Fibroblast of lung (primary cell): Measurements from ENCODE around the gene STX3. TPM values are rescaled to one million over a fixed set of nuclear protein-coding genes. Genes with fewer than 3 reads are reported as not detected.
A peak's percentile ranks its signal among the peaks of the same experiment; 100 is the strongest.
"Not testable (repeated sequence)": the region's sequence is repeated elsewhere in the genome, so short reads cannot be mapped to it uniquely, and the experiment has no call there.

Experiments used
- DNase-seq, 2 donors: peaks; one replicate each; pipeline versions ENCODE4 v3.0.0 to v3.0.0-alpha.2; 2010; ENCODE audit warnings: low read depth in 2 of 2
- H2AFZ ChIP-seq: 2 replicates; pipeline ENCODE4 v1.5.1; 2012; ENCODE audit warnings: low read length, control low read depth, inconsistent platforms
- H3K27ac ChIP-seq: 2 replicates; pipeline ENCODE4 v1.5.1; 2011; ENCODE audit warnings: low read length, control low read depth; ENCODE audit not compliant: insufficient read depth
- H3K27me3 ChIP-seq: 2 replicates; pipeline ENCODE4 v1.5.1; 2011; ENCODE audit warnings: mild to moderate bottlenecking, low read length; ENCODE audit not compliant: control insufficient read depth, insufficient read depth
- H3K36me3 ChIP-seq: 2 replicates; pipeline ENCODE4 v1.5.1; 2011; ENCODE audit warnings: low read length; ENCODE audit not compliant: control insufficient read depth, insufficient read depth
- H3K4me1 ChIP-seq: 2 replicates; pipeline ENCODE4 v1.5.1; 2011; ENCODE audit warnings: low read length; ENCODE audit not compliant: control insufficient read depth, insufficient read depth; ENCODE audit errors: extremely low read depth
- H3K4me2 ChIP-seq: 2 replicates; pipeline ENCODE4 v1.5.1; 2011; ENCODE audit warnings: low read length, control low read depth; ENCODE audit not compliant: insufficient read depth; ENCODE audit errors: extremely low read depth
- H3K4me3 ChIP-seq, 4 experiments: fragments of 200-600 bp in 1 of 4; sonication (generic) in 1 of 4; replicated peaks in 1 of 4; 2 replicates each; pipeline ENCODE4 v1.5.1; 2011 to 2016; ENCODE audit warnings: low read length in 4 of 4, low read depth in 3 of 4, mild to moderate bottlenecking in 3 of 4, control low read depth in 2 of 4, inconsistent platforms in 1 of 4, mixed read lengths in 1 of 4; ENCODE audit not compliant: insufficient read depth in 1 of 4; ENCODE audit errors: control extremely low read depth in 1 of 4
- H3K79me2 ChIP-seq: 2 replicates; pipeline ENCODE4 v1.5.1; 2012; ENCODE audit warnings: mild to moderate bottlenecking, low read length, inconsistent platforms; ENCODE audit not compliant: control insufficient read depth, insufficient read depth
- H3K9ac ChIP-seq: 2 replicates; pipeline ENCODE4 v1.5.1; 2011; ENCODE audit warnings: mild to moderate bottlenecking, low read length, control low read depth; ENCODE audit not compliant: insufficient read depth
- H3K9me3 ChIP-seq: 2 replicates; pipeline ENCODE4 v1.5.1; 2012; ENCODE audit warnings: low read depth, low read length; ENCODE audit not compliant: control insufficient read depth, insufficient read depth
- H4K20me1 ChIP-seq: 2 replicates; pipeline ENCODE4 v1.5.1; 2011; ENCODE audit warnings: low read length; ENCODE audit not compliant: control insufficient read depth, insufficient read depth; ENCODE audit errors: extremely low read depth
- CTCF ChIP-seq, 2 donors: IDR thresholded peaks in 1 of 2; conservative IDR thresholded peaks in 1 of 2; 1 replicate in 1 of 2; 2 replicates in 1 of 2; pipeline ENCODE4 v1.5.1; 2011 to 2012; ENCODE audit warnings: low read length in 2 of 2, control low read depth in 1 of 2, inconsistent platforms in 1 of 2, low read depth in 1 of 2, mild to moderate bottlenecking in 1 of 2
- EZH2 ChIP-seq: IDR thresholded peaks from 2 replicates; pipeline ENCODE4 v1.5.1; 2012; ENCODE audit warnings: low read length, control low read depth, mild to moderate bottlenecking; ENCODE audit errors: missing control alignments
- polyA plus RNA-seq, 2 donors: library from polyadenylated mRNA; depleted of rRNA in 1 of 2; stranded (reverse) in 1 of 2; unstranded in 1 of 2; fragments of >200 nt; gene quantifications; 2 replicates each; pipeline ENCODE4 v1.2.1, GENCODE V29; 2011 to 2012; ENCODE audit warnings: missing spikeins in 1 of 2
- total RNA-seq: library from RNA; depleted of rRNA; stranded (reverse); fragments of >200 nt; gene quantifications from 2 replicates; pipeline ENCODE4 v1.2.1, GENCODE V29; 2014

Gene STX3
- total and polyA plus RNA-seq, 2 donors (not counting 1 experiment from before 2014, with no cell fraction given) = 19.0 to 21.9 TPM

GRCh38 chr11:59813364-59813763 lies 58.2 kb downstream of the STX3 start:
- H3K4me3 ChIP-seq = no peak overlapping the region
- H3K9me3 ChIP-seq = no peaks in the 10 kb centered on the region
- DNase-seq = no peak
- peaks cover 2% of the 10 kb centered on the region for H3K36me3 ChIP-seq
- H4K20me1 ChIP-seq = no peaks in the 10 kb centered on the region
- no peak overlapping the region for H3K27ac ChIP-seq
- H3K9ac ChIP-seq = no peak overlapping the region
- no peak for TF ChIP-seq EZH2
- TF ChIP-seq CTCF (conservative IDR thresholded peaks at IDR 0.05 in 1 of 2, IDR thresholded peaks at IDR 0.05 in 1 of 2; ENCODE audit: low read depth in 1 of 2, low read length in 2 of 2) = no peak
- H3K4me1 ChIP-seq = peaks cover 4% of the 10 kb centered on the region
- no peaks in the 10 kb centered on the region for H3K27me3 ChIP-seq
- H2AFZ ChIP-seq = no peak overlapping the region
- no peak overlapping the region for H3K4me2 ChIP-seq
- peaks cover 10% of the 10 kb centered on the region for H3K79me2 ChIP-seq

- DNase-seq = no peak
- Histone ChIP-seq H3K4me3 (peak overlapping the region in 1 of 4 experiments; percentile 22), H3K9ac (no peak overlapping the region), H2AFZ (no peak overlapping the region), H3K27ac (no peak overlapping the region), H3K4me1 (peaks cover 4% of the 10 kb centered on the region), H3K9me3 (no peaks in the 10 kb centered on the region), H3K36me3 (no peaks in the 10 kb centered on the region), H3K27me3 (no peaks in the 10 kb centered on the region), H3K79me2 (peaks cover 10% of the 10 kb centered on the region), H3K4me2 (no peak overlapping the region), H4K20me1 (no peaks in the 10 kb centered on the region)
- no peak for TF ChIP-seq EZH2
- no peak for TF ChIP-seq CTCF (conservative IDR thresholded peaks at IDR 0.05 in 1 of 2, IDR thresholded peaks at IDR 0.05 in 1 of 2; ENCODE audit: low read depth in 1 of 2, low read length in 2 of 2)
Observed at GRCh38 chr11:59814021-59814420, 58.8 kb downstream of the STX3 start.

GRCh38 chr11:59815754-59816153 lies 60.6 kb downstream of the STX3 start:
- Histone ChIP-seq H3K4me3 (no peak overlapping the region), H2AFZ (no peak overlapping the region), H3K4me2 (no peak overlapping the region), H3K9me3 (no peaks in the 10 kb centered on the region), H4K20me1 (no peaks in the 10 kb centered on the region), H3K4me1 (no peaks in the 10 kb centered on the region), H3K9ac (no peak overlapping the region), H3K36me3 (no peaks in the 10 kb centered on the region), H3K27me3 (no peaks in the 10 kb centered on the region), H3K27ac (no peak overlapping the region), H3K79me2 (no peaks in the 10 kb centered on the region)
- TF ChIP-seq CTCF (conservative IDR thresholded peaks at IDR 0.05 in 1 of 2, IDR thresholded peaks at IDR 0.05 in 1 of 2; ENCODE audit: low read depth in 1 of 2, low read length in 2 of 2) (no peak), EZH2 (no peak)
- DNase-seq = no peak

GRCh38 chr11:59816434-59816833 lies 61.3 kb downstream of the STX3 start:
- H2AFZ ChIP-seq, DNase-seq, H3K9me3 ChIP-seq, H3K9ac ChIP-seq, H3K36me3 ChIP-seq, H3K27ac ChIP-seq, H3K4me3 ChIP-seq, H3K79me2 ChIP-seq, H3K27me3 ChIP-seq, H3K4me1 ChIP-seq, H3K4me2 ChIP-seq, H4K20me1 ChIP-seq: not testable (repeated sequence)
